ENCODE results near the gene MAGEB2.
"Not testable (repeated sequence)": the region's sequence is repeated elsewhere in the genome, so short reads cannot be mapped to it uniquely, and the experiment has no call there.

Gene MAGEB2

DNA sequence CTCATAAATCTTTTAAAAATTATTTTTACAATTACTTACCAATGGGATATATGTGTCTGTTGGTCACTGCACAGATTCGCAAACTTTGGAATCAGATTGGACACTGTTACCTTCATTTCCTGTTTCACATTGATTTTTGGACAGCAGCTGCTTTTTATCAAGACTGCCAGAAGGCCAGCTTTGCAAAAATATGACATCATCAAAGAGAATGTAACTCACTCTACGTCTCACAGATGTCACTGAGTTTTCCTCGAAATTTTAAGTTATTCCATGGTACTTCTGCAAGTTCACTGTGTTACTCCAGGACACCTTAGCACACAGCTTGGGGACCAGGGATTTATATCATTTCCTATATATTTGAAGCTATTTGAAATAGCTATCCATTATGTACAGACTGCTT, 31.8 kb upstream of the MAGEB2 start:
- TF ChIP-seq, protein P1, sequence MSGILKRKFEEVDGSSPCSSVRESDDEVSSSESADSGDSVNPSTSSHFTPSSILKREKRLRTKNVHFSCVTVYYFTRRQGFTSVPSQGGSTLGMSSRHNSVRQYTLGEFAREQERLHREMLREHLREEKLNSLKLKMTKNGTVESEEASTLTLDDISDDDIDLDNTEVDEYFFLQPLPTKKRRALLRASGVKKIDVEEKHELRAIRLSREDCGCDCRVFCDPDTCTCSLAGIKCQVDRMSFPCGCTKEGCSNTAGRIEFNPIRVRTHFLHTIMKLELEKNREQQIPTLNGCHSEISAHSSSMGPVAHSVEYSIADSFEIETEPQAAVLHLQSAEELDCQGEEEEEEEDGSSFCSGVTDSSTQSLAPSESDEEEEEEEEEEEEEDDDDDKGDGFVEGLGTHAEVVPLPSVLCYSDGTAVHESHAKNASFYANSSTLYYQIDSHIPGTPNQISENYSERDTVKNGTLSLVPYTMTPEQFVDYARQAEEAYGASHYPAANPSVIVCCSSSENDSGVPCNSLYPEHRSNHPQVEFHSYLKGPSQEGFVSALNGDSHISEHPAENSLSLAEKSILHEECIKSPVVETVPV (CRISPR knock-in tag; IDR thresholded peaks at IDR 0.05): no peak
- TF ChIP-seq ARNTL (CRISPR knock-in tag; IDR thresholded peaks at IDR 0.05; ENCODE audit: borderline replicate concordance, low read depth) (no peak), ZC3H10 (CRISPR knock-in tag; IDR thresholded peaks at IDR 0.05) (no peak), PPARA (CRISPR knock-in tag; IDR thresholded peaks at IDR 0.05; ENCODE audit: borderline replicate concordance) (no peak), ISL1 (CRISPR knock-in tag; IDR thresholded peaks at IDR 0.05) (no peak), TOX (CRISPR knock-in tag; IDR thresholded peaks at IDR 0.05; ENCODE audit: borderline replicate concordance) (no peak), CSDC2 (CRISPR knock-in tag; IDR thresholded peaks at IDR 0.05) (no peak), GLIS3 (CRISPR knock-in tag; IDR thresholded peaks at IDR 0.05) (no peak), TCF4 (CRISPR knock-in tag; IDR thresholded peaks at IDR 0.05; ENCODE audit: borderline replicate concordance) (no peak), ZNF70 (CRISPR knock-in tag; IDR thresholded peaks at IDR 0.05) (no peak), OSR1 (CRISPR knock-in tag; IDR thresholded peaks at IDR 0.05) (no peak), ZNF565 (CRISPR knock-in tag; conservative IDR thresholded peaks at IDR 0.05; ENCODE audit: low read depth) (no peak), ESRRG (CRISPR knock-in tag; IDR thresholded peaks at IDR 0.05) (no peak), BACH2 (CRISPR knock-in tag; IDR thresholded peaks at IDR 0.05; ENCODE audit: borderline replicate concordance) (no peak), ZFP30 (CRISPR knock-in tag; IDR thresholded peaks at IDR 0.05) (no peak), SNAI2 (CRISPR knock-in tag; IDR thresholded peaks at IDR 0.05) (no peak), ZNF8 (CRISPR knock-in tag; IDR thresholded peaks at IDR 0.05) (no peak), ZFP3 (CRISPR knock-in tag; IDR thresholded peaks at IDR 0.05) (no peak)
- TF ChIP-seq, protein P2, sequence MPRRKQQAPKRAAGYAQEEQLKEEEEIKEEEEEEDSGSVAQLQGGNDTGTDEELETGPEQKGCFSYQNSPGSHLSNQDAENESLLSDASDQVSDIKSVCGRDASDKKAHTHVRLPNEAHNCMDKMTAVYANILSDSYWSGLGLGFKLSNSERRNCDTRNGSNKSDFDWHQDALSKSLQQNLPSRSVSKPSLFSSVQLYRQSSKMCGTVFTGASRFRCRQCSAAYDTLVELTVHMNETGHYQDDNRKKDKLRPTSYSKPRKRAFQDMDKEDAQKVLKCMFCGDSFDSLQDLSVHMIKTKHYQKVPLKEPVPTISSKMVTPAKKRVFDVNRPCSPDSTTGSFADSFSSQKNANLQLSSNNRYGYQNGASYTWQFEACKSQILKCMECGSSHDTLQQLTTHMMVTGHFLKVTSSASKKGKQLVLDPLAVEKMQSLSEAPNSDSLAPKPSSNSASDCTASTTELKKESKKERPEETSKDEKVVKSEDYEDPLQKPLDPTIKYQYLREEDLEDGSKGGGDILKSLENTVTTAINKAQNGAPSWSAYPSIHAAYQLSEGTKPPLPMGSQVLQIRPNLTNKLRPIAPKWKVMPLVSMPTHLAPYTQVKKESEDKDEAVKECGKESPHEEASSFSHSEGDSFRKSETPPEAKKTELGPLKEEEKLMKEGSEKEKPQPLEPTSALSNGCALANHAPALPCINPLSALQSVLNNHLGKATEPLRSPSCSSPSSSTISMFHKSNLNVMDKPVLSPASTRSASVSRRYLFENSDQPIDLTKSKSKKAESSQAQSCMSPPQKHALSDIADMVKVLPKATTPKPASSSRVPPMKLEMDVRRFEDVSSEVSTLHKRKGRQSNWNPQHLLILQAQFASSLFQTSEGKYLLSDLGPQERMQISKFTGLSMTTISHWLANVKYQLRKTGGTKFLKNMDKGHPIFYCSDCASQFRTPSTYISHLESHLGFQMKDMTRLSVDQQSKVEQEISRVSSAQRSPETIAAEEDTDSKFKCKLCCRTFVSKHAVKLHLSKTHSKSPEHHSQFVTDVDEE (CRISPR knock-in tag; IDR thresholded peaks at IDR 0.05): no peak
- TF ChIP-seq, protein P3, sequence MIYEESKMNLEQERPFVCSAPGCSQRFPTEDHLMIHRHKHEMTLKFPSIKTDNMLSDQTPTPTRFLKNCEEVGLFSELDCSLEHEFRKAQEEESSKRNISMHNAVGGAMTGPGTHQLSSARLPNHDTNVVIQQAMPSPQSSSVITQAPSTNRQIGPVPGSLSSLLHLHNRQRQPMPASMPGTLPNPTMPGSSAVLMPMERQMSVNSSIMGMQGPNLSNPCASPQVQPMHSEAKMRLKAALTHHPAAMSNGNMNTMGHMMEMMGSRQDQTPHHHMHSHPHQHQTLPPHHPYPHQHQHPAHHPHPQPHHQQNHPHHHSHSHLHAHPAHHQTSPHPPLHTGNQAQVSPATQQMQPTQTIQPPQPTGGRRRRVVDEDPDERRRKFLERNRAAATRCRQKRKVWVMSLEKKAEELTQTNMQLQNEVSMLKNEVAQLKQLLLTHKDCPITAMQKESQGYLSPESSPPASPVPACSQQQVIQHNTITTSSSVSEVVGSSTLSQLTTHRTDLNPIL (CRISPR knock-in tag; IDR thresholded peaks at IDR 0.05; ENCODE audit: low read depth): no peak
- peak; percentile 40; the same call in 2 of the 3 replicates for ATAC-seq

DNA sequence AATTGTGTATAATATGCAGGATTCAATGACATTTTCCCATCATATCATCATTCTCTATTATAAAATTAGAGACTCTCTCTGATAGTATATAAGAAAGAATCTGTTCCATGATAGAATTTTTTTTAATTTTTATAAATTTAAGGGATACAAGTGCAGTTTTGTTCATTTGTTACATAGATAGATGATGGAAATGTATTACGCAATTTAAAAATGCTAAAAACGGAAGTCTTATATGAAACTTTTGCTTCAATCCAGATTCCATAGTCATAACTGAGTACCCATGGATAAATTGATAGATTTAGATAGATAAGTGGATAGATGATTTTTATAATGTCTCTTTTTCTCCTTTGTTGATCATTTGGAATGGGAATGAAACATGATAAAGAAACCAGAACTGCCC, 24.9 kb upstream of the MAGEB2 start:
- TF ChIP-seq, protein P1 (CRISPR knock-in tag; IDR thresholded peaks at IDR 0.05): no peak
- TF ChIP-seq ZFP30 (CRISPR knock-in tag; IDR thresholded peaks at IDR 0.05): no peak
- no peak for ATAC-seq

DNA sequence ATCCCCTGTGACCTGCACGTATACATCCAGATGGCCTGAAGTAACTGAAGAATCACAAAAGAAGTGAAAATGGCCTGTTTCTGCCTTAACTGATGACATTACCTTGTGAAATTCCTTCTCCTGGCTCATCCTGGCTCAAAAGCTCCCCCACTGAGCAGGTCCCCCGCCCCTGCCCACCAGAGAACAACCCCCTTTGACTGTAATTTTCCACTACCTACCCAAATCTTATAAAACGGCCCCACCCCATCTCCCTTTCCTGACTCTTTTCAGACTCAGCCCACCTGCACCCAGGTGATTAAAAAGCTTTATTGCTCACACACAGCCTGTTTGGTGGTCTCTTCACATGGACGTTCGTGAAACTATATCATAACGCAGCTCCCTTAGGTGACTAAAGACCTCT, 21.5 kb upstream of the MAGEB2 start:
- ATAC-seq: not testable (repeated sequence)

DNA sequence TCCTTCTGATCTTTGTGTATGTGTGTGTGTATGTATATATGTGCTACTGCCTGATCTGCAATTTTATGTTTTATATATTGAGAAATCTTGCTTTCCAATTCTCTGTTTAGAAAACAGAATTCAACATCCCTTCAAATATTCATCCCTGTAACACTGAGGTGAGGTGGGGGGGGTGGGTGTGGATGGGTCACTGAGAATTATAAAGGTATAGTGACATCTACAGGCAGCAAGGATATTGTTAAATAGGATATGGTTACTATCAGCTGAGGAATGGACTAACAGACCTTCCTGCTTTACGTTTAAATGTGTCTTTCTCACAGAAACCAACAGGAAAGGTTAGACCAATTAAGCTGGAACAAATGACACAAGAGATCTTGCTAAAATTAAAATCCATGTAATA, 19.0 kb upstream of the MAGEB2 start:
- TF ChIP-seq, protein P3 (CRISPR knock-in tag; IDR thresholded peaks at IDR 0.05; ENCODE audit: low read depth): no peak
- TF ChIP-seq SNAI2 (CRISPR knock-in tag; IDR thresholded peaks at IDR 0.05) (no peak), ARNTL (CRISPR knock-in tag; IDR thresholded peaks at IDR 0.05; ENCODE audit: borderline replicate concordance, low read depth) (no peak), RARB (CRISPR knock-in tag; IDR thresholded peaks at IDR 0.05) (no peak)
- TF ChIP-seq, protein P4, sequence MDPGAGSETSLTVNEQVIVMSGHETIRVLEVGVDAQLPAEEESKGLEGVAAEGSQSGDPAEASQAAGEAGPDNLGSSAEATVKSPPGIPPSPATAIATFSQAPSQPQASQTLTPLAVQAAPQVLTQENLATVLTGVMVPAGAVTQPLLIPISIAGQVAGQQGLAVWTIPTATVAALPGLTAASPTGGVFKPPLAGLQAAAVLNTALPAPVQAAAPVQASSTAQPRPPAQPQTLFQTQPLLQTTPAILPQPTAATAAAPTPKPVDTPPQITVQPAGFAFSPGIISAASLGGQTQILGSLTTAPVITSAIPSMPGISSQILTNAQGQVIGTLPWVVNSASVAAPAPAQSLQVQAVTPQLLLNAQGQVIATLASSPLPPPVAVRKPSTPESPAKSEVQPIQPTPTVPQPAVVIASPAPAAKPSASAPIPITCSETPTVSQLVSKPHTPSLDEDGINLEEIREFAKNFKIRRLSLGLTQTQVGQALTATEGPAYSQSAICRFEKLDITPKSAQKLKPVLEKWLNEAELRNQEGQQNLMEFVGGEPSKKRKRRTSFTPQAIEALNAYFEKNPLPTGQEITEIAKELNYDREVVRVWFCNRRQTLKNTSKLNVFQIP (CRISPR knock-in tag; IDR thresholded peaks at IDR 0.05; ENCODE audit: borderline replicate concordance, low read depth): no peak
- peak; percentile 89 for ATAC-seq

All from SK-N-SH treated with all-trans-retinoic acid at 6 μM for 48 hours (cell line).